Cardiac muscle cell (in vitro differentiated cells and primary cell): ENCODE measurements around the gene ASB6. TPM values are rescaled to one million over a fixed set of nuclear protein-coding genes. Genes with fewer than 3 reads are reported as not detected.

ENCODE experiments used
- DNase-seq, 2 donors: peaks; one replicate each; pipeline versions ENCODE4 v3.0.0 to v3.0.0-alpha.2; 2010 to 2017; ENCODE audit warnings: low read depth in 1 of 2, low spot score in 1 of 2
- H3K27ac ChIP-seq: fragments of 200-600 bp; sonication (generic); 2 replicates; pipeline ENCODE4 v1.5.1; 2016
- H3K27me3 ChIP-seq: fragments of 200-600 bp; sonication (generic); 2 replicates; pipeline ENCODE4 v1.6.0; 2016; ENCODE audit warnings: control low read depth
- H3K36me3 ChIP-seq: fragments of 200-600 bp; sonication (generic); 2 replicates; pipeline ENCODE4 v1.5.1; 2016; ENCODE audit warnings: control low read depth
- H3K4me1 ChIP-seq: fragments of 200-600 bp; sonication (generic); 2 replicates; pipeline ENCODE4 v1.8.1; 2017; ENCODE audit warnings: low read depth, mild to moderate bottlenecking, mixed run types
- H3K4me3 ChIP-seq: fragments of 200-600 bp; sonication (generic); 2 replicates; pipeline ENCODE4 v1.5.1; 2016; ENCODE audit warnings: mild to moderate bottlenecking
- H3K9me3 ChIP-seq: fragments of 200-600 bp; sonication (generic); 2 replicates; pipeline ENCODE4 v1.5.1; 2017; ENCODE audit warnings: low read depth, mild to moderate bottlenecking, control low read depth
- polyA plus RNA-seq: library from polyadenylated mRNA; unstranded; fragments of >200 nt; fragmentation: Nextera tagmentation; extraction: Ambion mirVana; gene quantifications from 2 replicates; pipeline ENCODE4 v1.2.1, GENCODE V29; 2016
- total RNA-seq: library from RNA; depleted of rRNA; stranded (reverse); fragments of >200 nt; gene quantifications from 2 replicates; pipeline ENCODE4 v1.2.3, GENCODE V29; 2016
- TF ChIP-seq, protein P1 (sequence below): IDR thresholded peaks from 2 replicates; pipeline ENCODE4 v1.5.1; 2012; ENCODE audit warnings: low read depth, mild to moderate bottlenecking, low read length

ASB6 gene
- total and polyA plus RNA-seq, 2 experiments from 2014 or later = 24.0 to 25.2 TPM

DNA sequence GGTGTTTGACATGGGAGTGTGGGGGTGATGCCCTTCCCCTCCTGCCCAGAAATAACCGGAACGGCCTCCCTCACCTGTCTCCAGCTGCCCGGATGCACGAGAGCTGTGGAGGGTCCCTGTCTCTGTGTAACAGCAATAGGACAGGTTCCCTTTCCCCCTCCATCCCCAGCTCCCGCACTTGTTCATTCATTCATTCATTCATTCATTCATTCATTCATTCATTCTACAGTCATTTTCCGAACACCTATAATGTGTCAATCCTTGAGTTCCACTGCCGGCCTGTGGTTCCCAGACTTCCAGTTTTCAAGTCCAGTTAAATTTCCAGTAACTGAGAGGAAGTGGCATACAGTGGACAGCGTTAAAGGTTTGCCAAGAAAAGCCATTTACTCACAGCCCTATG, 30.8 kb upstream of the ASB6 start:
- no peaks in the 10 kb centered on the region for H3K9me3 ChIP-seq
- no peaks in the 10 kb centered on the region for H3K36me3 ChIP-seq
- no peaks in the 10 kb centered on the region for H3K27me3 ChIP-seq
- TF ChIP-seq, protein P1, sequence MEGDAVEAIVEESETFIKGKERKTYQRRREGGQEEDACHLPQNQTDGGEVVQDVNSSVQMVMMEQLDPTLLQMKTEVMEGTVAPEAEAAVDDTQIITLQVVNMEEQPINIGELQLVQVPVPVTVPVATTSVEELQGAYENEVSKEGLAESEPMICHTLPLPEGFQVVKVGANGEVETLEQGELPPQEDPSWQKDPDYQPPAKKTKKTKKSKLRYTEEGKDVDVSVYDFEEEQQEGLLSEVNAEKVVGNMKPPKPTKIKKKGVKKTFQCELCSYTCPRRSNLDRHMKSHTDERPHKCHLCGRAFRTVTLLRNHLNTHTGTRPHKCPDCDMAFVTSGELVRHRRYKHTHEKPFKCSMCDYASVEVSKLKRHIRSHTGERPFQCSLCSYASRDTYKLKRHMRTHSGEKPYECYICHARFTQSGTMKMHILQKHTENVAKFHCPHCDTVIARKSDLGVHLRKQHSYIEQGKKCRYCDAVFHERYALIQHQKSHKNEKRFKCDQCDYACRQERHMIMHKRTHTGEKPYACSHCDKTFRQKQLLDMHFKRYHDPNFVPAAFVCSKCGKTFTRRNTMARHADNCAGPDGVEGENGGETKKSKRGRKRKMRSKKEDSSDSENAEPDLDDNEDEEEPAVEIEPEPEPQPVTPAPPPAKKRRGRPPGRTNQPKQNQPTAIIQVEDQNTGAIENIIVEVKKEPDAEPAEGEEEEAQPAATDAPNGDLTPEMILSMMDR = no peak
- no peak overlapping the region for H3K27ac ChIP-seq
- H3K4me3 ChIP-seq = no peak overlapping the region
- H3K4me1 ChIP-seq = no peaks in the 10 kb centered on the region
- DNase-seq = no peak

DNA sequence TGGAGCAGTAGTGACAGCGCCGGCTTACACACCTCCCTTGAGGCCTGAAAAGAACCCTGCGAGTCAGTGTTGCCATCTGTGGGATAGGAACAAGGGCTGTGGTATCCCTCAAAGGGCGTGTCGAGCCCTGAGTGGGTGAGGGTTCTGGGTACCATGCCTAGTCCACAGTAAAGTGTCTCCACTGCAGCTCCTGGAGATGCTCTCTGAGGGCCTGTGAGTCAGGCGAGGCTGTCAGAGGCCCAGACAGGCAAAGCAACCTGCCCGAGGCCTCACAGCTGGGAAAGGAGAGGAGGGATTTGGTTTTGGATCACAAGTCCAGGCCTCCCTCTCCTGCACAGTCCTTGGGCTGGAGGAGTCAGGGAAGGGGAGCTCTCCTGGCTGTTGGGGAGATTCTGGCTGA, 29.6 kb upstream of the ASB6 start:
- no peak overlapping the region for H3K4me3 ChIP-seq
- DNase-seq = no peak
- H3K27ac ChIP-seq = no peak overlapping the region
- no peaks in the 10 kb centered on the region for H3K27me3 ChIP-seq
- TF ChIP-seq, protein P1 = no peak
- no peaks in the 10 kb centered on the region for H3K36me3 ChIP-seq
- H3K9me3 ChIP-seq = no peaks in the 10 kb centered on the region
- H3K4me1 ChIP-seq = no peaks in the 10 kb centered on the region

DNA sequence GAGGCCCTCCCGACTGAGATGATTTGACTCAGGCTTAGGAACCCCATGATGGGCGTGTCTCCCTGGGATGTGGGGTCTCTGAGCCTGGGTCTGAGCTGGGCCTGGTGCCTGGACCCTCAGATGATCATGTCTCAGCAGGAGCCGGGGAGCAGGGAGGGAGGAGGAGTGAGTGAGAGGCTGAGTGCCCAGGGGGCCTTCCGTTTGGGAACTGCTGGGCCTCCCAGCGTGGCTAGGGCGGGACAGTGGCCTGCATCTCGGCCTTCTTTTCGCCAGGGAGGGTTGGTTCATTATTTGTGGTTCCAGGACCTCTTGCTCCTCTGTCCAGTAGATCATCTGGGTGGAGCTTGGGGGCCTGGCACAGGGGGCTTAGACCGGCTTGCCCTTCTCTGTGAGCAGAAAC, 29.1 kb upstream of the ASB6 start:
- Histone ChIP-seq H3K4me1 (no peaks in the 10 kb centered on the region), H3K27ac (no peak overlapping the region), H3K4me3 (no peak overlapping the region), H3K9me3 (no peaks in the 10 kb centered on the region), H3K36me3 (no peaks in the 10 kb centered on the region), H3K27me3 (no peaks in the 10 kb centered on the region)
- TF ChIP-seq, protein P1 = no peak
- DNase-seq = no peak

DNA sequence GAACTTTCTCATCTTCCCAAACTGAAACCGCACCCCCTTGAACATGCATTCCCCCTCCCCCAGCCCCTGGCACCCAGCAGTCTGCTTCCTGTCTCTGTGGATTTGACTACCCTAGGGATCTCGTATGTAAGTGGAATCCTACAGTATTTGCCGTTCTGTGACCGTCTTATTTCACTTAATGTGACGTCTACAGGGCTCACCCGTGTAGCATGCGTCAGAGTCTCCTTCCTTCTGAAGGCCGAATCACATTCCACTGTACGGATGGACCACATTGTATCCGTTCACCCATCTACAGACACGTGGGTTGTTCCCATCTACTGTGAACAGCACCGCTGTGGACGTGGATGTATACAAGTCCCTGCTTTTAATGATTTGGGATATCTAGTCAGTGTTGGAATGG, 28.0 kb upstream of the ASB6 start:
- no peak overlapping the region for H3K4me3 ChIP-seq
- H3K9me3 ChIP-seq = no peaks in the 10 kb centered on the region
- no peaks in the 10 kb centered on the region for H3K36me3 ChIP-seq
- TF ChIP-seq, protein P1 = no peak
- peaks cover 8% of the 10 kb centered on the region for H3K27me3 ChIP-seq
- no peaks in the 10 kb centered on the region for H3K4me1 ChIP-seq
- no peak for DNase-seq
- no peak overlapping the region for H3K27ac ChIP-seq

DNA sequence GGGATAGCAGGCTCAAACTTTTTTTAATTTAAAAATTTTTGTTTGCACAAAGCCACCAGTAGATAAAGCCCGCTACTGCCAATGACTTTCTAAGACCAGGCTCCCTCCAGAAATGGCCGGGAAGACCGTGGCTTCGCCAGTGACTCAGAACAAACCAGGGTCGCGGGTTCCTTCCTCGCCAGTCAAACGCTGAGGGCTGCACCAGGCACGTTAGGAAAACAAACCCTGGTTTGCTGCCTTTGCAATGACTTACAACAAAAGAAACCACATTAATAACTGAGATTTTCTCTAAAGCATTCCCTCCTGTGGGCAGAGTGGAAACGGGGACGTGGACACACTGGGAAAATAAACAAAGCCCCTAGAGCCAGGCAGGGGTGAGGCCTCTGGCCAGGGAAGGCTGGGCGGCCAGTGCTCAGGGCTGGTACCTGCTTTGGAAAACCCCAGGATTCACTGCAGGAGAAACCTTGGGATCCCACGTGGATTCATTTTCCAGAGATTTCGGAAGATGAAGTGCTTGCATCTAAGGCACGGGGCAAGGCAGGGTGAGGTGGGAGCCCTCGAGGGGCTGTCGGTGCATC, 27.3 kb upstream of the ASB6 start:
- Histone ChIP-seq H3K27me3 (peaks cover 16% of the 10 kb centered on the region), H3K36me3 (no peaks in the 10 kb centered on the region), H3K9me3 (no peaks in the 10 kb centered on the region), H3K4me1 (no peaks in the 10 kb centered on the region), H3K27ac (no peak overlapping the region), H3K4me3 (no peak overlapping the region)
- TF ChIP-seq, protein P1 = no peak
- peak in 1 of 2 donors; percentile 7 for DNase-seq
